GM12878 (cell line): ENCODE measurements around the gene RAPGEF1. TPM values are rescaled to one million over a fixed set of nuclear protein-coding genes. Genes with fewer than 3 reads are reported as not detected.

ENCODE experiments used
- ATAC-seq: fragments of 200-7000 bp; cut with Tn5 transposase; 3 replicates; pipeline ENCODE4 v1.9.1; 2020; ENCODE audit warnings: mild to moderate bottlenecking, moderate library complexity
- BruUV-seq: library from RNA; stranded (reverse); fragments of 400-500 nt; replicated peaks from 2 replicates; lab custom pipeline; 2021; lab: Mats Ljungman, UMichigan
- CTCF ChIA-PET: fragments of 300-600 bp; sonication (Branson Sonifier 250); formaldehyde crosslinking; extraction: SDS; loops from one replicate; lab custom pipeline; 2021; ENCODE audit warnings: inconsistent platforms; lab: Yijun Ruan, JAX
- POLR2A ChIA-PET: fragments of 350-600 bp; formaldehyde crosslinking; extraction: SDS; loops from one replicate; lab custom pipeline; 2021; ENCODE audit warnings: inconsistent platforms; lab: Charles Lee
- RAD21 ChIA-PET: fragments of 300-600 bp; sonication (Branson Sonifier 250); formaldehyde crosslinking; loops from one replicate; lab custom pipeline; 2023; ENCODE audit warnings: antibody characterized with exemption; ENCODE audit not compliant: unreplicated experiment; lab: Charles Lee
- SMC1A ChIA-PET: fragments of 300-600 bp; sonication (Branson Sonifier 250); formaldehyde crosslinking; loops from one replicate; lab custom pipeline; 2023; ENCODE audit not compliant: unreplicated experiment, uncharacterized antibody; lab: Charles Lee
- DNase-seq: peaks from one replicate; pipeline ENCODE4 v3.0.0-alpha.2; 2011; ENCODE audit warnings: low read depth, low spot score
- FAIRE-seq: peaks from 3 replicates; lab custom pipeline; 2011; peaks lifted over from hg19 to GRCh38; lab: Jason Lieb, UNC
- H2AFZ ChIP-seq: 2 replicates; pipeline ENCODE4 v1.6.0; 2011; ENCODE audit warnings: low read depth, low read length, control low read depth; ENCODE audit not compliant: control insufficient read depth
- H3K27ac ChIP-seq: 2 replicates; pipeline ENCODE4 v1.5.1; 2011; ENCODE audit warnings: control low read depth; ENCODE audit not compliant: control insufficient read depth, insufficient read depth
- H3K27me3 ChIP-seq, 2 experiments: replicated peaks in 1 of 2; 2 replicates each; pipeline versions ENCODE4 v1.6.0 to v1.6.1; 2011; ENCODE audit warnings: low read length in 1 of 2; ENCODE audit not compliant: control insufficient read depth in 2 of 2, insufficient read depth in 2 of 2
- H3K36me3 ChIP-seq, 2 experiments: 2 replicates each; pipeline ENCODE4 v1.5.1; 2011; ENCODE audit warnings: low read length in 1 of 2; ENCODE audit not compliant: control insufficient read depth in 2 of 2, insufficient read depth in 2 of 2
- H3K4me1 ChIP-seq: 2 replicates; pipeline ENCODE4 v1.6.1; 2011; ENCODE audit warnings: mild to moderate bottlenecking, low read length, moderate library complexity, mixed read lengths; ENCODE audit not compliant: control insufficient read depth, insufficient read depth
- H3K4me2 ChIP-seq: 2 replicates; pipeline ENCODE4 v1.6.0; 2011; ENCODE audit warnings: control low read depth; ENCODE audit not compliant: control insufficient read depth, insufficient read depth
- H3K4me3 ChIP-seq: fragments of 200-600 bp; sonication (generic); 2 replicates; pipeline ENCODE4 v1.5.1; 2016
- H3K79me2 ChIP-seq: 2 replicates; pipeline ENCODE4 v1.6.0; 2011; ENCODE audit warnings: low read length; ENCODE audit not compliant: control insufficient read depth, insufficient read depth
- H3K9ac ChIP-seq: 2 replicates; pipeline ENCODE4 v1.8.0; 2011; ENCODE audit warnings: low read length, control low read depth, mixed read lengths; ENCODE audit not compliant: control insufficient read depth, insufficient read depth
- H3K9me3 ChIP-seq: replicated peaks from 3 replicates; pipeline ENCODE4 v1.5.1; 2011; ENCODE audit warnings: mild to moderate bottlenecking, low read length; ENCODE audit not compliant: control insufficient read depth, insufficient read depth
- H4K20me1 ChIP-seq: 2 replicates; pipeline ENCODE4 v1.6.0; 2011; ENCODE audit not compliant: control insufficient read depth, insufficient read depth
- CBX5 ChIP-seq: sonication (generic); IDR thresholded peaks from 2 replicates; pipeline ENCODE4 v1.6.1; 2016; ENCODE audit warnings: low read depth, moderate library complexity, mild to moderate bottlenecking, inconsistent platforms
- ESRRA ChIP-seq: IDR thresholded peaks from 2 replicates; pipeline ENCODE4 v1.6.1; 2012; ENCODE audit warnings: mild to moderate bottlenecking, low read length, improper control_type of control experiment
- POU2F2 ChIP-seq: IDR thresholded peaks from 3 replicates; pipeline ENCODE4 v1.6.1; 2011; ENCODE audit warnings: low read depth, mild to moderate bottlenecking, low read length, borderline replicate concordance
- ZBED1 ChIP-seq: IDR thresholded peaks from 2 replicates; pipeline ENCODE4 v1.6.1; 2016; ENCODE audit warnings: borderline replicate concordance
- ZNF622 ChIP-seq: fragments of 450-650 bp; IDR thresholded peaks from 2 replicates; pipeline ENCODE4 v1.6.1; 2017; ENCODE audit warnings: mild to moderate bottlenecking, inconsistent platforms
- WGBS: methylation state at CpG from one replicate; pipeline ENCODE4 v1.1.6; 2016; ENCODE audit warnings: low lambda C conversion rate; ENCODE audit not compliant: insufficient replicate concordance, insufficient coverage; ENCODE audit errors: missing lambda C conversion rate; 5-methylcytosine and 5-hydroxymethylcytosine counted together
- in situ Hi-C: fragments of 300-500 bp; cut with MboI; formaldehyde crosslinking; loops from 9 replicates; pipeline ENCODE4 v1.14.3; 2018; ENCODE audit warnings: mixed read lengths
- intact Hi-C: fragments of 100-400 bp; cut with micrococcal nuclease; formaldehyde crosslinking; loops from one replicate; pipeline ENCODE4 v1.14.2; 2022; ENCODE audit not compliant: unreplicated experiment
- polyA plus RNA-seq, 11 experiments: library from polyadenylated mRNA; depleted of rRNA in 4 of 11; unstranded in 6 of 11; stranded (reverse) in 5 of 11; fragments of >200 nt; fragmentation: Nextera tagmentation in 4 of 11; fragmentation: Illumina TruSeq in 1 of 11; extraction: Ambion mirVana in 4 of 11; extraction: Trizol in 1 of 11; gene quantifications; 1 replicate in 1 of 11; 2 replicates in 10 of 11; pipeline versions ENCODE4 v1.2.1 to v1.2.3, GENCODE V29; 2011 to 2016; ENCODE audit warnings: inconsistent platforms in 2 of 11, missing spikeins in 2 of 11, low read depth in 1 of 11
- total RNA-seq, 4 experiments: library from RNA; depleted of rRNA in 3 of 4; stranded (reverse); fragments of >200 nt in 3 of 4; fragmentation: Illumina TruSeq in 1 of 4; extraction: Trizol in 1 of 4; gene quantifications; 2 replicates each; pipeline versions ENCODE4 v1.2.1 to v1.2.3, GENCODE V29; 2013 to 2021
- TF ChIP-seq, protein P1 (sequence below): fragments of 450-650 bp; conservative IDR thresholded peaks from 2 replicates; pipeline ENCODE4 v1.6.1; 2017; ENCODE audit warnings: mild to moderate bottlenecking, moderate library complexity
- TF ChIP-seq, protein P2 (sequence below): fragments of 450-650 bp; IDR thresholded peaks from 2 replicates; pipeline ENCODE4 v1.6.1; 2016; ENCODE audit warnings: mild to moderate bottlenecking

Gene RAPGEF1
- total and polyA plus RNA-seq, 10 of the 15 experiments (the other 5 are each of a cell fraction or from before 2014, with no cell fraction given), result 0.42 to 113 (median 45.9) TPM

DNA sequence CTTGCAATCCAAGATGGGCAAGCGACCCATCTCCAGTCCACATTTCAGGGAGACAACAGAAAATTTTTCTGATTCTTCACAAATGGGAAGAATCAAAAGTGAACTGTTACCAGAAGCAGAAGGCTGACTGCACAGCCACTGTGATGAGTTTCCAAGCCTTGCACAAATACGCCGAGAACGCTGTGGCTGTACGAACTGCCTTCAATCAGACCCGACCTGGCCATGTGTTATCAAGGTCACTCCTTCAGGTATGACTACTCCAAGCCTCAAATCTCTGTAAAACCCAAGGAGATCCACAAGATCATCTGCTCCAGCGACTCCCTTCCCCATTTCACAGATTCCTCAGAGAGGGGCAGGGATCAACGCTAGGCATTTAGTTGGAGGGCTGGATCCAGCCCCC is 26.9 kb downstream of the RAPGEF1 start:
- no peak overlapping the region for H3K9ac ChIP-seq
- in situ Hi-C loops, result loop anchor here (25.0 kb wide), 1 partner anchor 1676 kb away; the partner anchor contains the start of gene FNBP1
- no peak for TF ChIP-seq ZNF622
- no peak for TF ChIP-seq ZBED1
- no peak for TF ChIP-seq ESRRA
- TF ChIP-seq, all 136 proteins: peak for 0
- RAD21 ChIA-PET, result interaction anchor here (5.6 to 13.0 kb wide), 2 partner anchors 19 to 36 kb away, joined by 85 to 362 read pairs; partner anchors contain the start of gene RAPGEF1
- Histone ChIP-seq H3K79me2 (peaks cover 90% of the 10 kb centered on the region), H3K27me3 (no peaks in the 10 kb centered on the region), H3K4me2 (no peak overlapping the region), H3K27ac (no peak overlapping the region), H3K4me1 (peaks cover 29% of the 10 kb centered on the region), H4K20me1 (no peaks in the 10 kb centered on the region), H3K36me3 (peaks cover 2 to 6% of the 10 kb centered on the region in 2 experiments), H2AFZ (no peak overlapping the region), H3K4me3 (no peak overlapping the region), H3K9me3 (no peaks in the 10 kb centered on the region)
- DNase-seq, result no peak
- POLR2A ChIA-PET, result interaction anchor here (1.2 to 17.2 kb wide), 2 partner anchors 9 to 19 kb away, joined by 3 to 291 read pairs; partner anchors contain the start of gene RAPGEF1
- CTCF ChIA-PET, result interaction anchor here (0.7 to 1.1 kb wide), 2 partner anchors 13 to 91 kb away, joined by 3 read pairs; no protein-coding TSS in a partner anchor
- 95% methylated on average over 8 of the region's 8 CpGs for WGBS
- FAIRE-seq, result no peak
- BruUV-seq, result no TSS peak
- intact Hi-C loops, result no loop called here
- SMC1A ChIA-PET, result interaction anchor here (1.2 to 3.1 kb wide), 3 partner anchors 12 to 71 kb away, joined by 3 to 15 read pairs (median 5); no protein-coding TSS in a partner anchor
- no peak for ATAC-seq

DNA sequence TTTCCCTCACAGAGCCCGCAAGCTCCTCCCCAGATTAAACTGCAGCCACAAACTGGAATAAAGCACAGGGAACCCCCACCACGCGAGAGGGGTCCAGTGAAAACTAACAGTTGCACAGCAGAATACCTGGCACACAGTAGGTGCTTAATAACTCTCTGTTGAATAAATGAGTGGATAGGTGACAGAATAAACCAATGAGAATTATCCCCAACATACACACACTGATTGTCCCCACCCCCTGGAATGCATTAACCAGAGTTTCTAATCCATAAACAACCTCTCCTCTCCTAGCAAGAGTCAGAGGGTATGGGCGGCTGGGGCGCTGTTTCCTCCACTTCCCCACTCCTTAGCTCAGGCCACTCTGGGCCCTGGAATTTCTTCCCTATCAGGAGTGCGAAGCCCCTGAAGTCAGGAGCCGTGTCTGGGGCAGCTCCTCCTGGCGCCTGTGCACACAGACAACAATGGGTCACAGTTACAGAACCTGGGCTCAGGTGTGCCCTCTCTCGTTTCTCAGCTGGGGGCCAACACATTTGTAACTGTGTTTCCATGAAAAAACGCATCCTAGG is 27.6 kb downstream of the RAPGEF1 start:
- ATAC-seq (no peak), FAIRE-seq (no peak), DNase-seq (no peak)
- Histone ChIP-seq H3K4me2 (no peak overlapping the region), H2AFZ (no peak overlapping the region), H3K36me3 (peaks cover 2 to 5% of the 10 kb centered on the region in 2 experiments), H4K20me1 (no peaks in the 10 kb centered on the region), H3K27ac (no peak overlapping the region), H3K27me3 (no peaks in the 10 kb centered on the region), H3K4me3 (no peak overlapping the region), H3K9me3 (no peaks in the 10 kb centered on the region), H3K4me1 (peaks cover 36% of the 10 kb centered on the region), H3K9ac (no peak overlapping the region), H3K79me2 (peaks cover 90% of the 10 kb centered on the region)
- BruUV-seq, result no TSS peak
- intact Hi-C loops, result no loop called here
- ChIA-PET RAD21 (interaction anchor here (0.8 to 13.0 kb wide), 4 partner anchors 8 to 57 kb away, joined by 3 to 362 read pairs (median 66); partner anchors contain the start of gene RAPGEF1), POLR2A (interaction anchor here (2.7 to 17.2 kb wide), 3 partner anchors 19 to 82 kb away, joined by 9 to 291 read pairs (median 113); partner anchors contain the start of gene RAPGEF1), SMC1A (interaction anchor here (0.8 to 11.5 kb wide), 6 partner anchors 10 to 70 kb away, joined by 3 to 416 read pairs (median 4); no protein-coding TSS in a partner anchor), CTCF (interaction anchor here (1.1 kb wide), 1 partner anchor 13 kb away, joined by 3 read pairs; no protein-coding TSS in a partner anchor)
- no peak for TF ChIP-seq CBX5
- no peak for TF ChIP-seq POU2F2
- TF ChIP-seq, protein P1, sequence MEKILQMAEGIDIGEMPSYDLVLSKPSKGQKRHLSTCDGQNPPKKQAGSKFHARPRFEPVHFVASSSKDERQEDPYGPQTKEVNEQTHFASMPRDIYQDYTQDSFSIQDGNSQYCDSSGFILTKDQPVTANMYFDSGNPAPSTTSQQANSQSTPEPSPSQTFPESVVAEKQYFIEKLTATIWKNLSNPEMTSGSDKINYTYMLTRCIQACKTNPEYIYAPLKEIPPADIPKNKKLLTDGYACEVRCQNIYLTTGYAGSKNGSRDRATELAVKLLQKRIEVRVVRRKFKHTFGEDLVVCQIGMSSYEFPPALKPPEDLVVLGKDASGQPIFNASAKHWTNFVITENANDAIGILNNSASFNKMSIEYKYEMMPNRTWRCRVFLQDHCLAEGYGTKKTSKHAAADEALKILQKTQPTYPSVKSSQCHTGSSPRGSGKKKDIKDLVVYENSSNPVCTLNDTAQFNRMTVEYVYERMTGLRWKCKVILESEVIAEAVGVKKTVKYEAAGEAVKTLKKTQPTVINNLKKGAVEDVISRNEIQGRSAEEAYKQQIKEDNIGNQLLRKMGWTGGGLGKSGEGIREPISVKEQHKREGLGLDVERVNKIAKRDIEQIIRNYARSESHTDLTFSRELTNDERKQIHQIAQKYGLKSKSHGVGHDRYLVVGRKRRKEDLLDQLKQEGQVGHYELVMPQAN, result no peak
- TF ChIP-seq, protein P2, sequence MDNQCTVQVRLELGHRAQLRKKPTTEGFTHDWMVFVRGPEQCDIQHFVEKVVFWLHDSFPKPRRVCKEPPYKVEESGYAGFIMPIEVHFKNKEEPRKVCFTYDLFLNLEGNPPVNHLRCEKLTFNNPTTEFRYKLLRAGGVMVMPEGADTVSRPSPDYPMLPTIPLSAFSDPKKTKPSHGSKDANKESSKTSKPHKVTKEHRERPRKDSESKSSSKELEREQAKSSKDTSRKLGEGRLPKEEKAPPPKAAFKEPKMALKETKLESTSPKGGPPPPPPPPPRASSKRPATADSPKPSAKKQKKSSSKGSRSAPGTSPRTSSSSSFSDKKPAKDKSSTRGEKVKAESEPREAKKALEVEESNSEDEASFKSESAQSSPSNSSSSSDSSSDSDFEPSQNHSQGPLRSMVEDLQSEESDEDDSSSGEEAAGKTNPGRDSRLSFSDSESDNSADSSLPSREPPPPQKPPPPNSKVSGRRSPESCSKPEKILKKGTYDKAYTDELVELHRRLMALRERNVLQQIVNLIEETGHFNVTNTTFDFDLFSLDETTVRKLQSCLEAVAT, result no peak
- WGBS, result 90% methylated on average over 10 of the region's 10 CpGs
- in situ Hi-C loops, result loop anchor here (25.0 kb wide), 1 partner anchor 1675 kb away; the partner anchor contains the start of gene FNBP1
